Liver (tissue), 9 donors: Measurements from ENCODE around the gene DNM3. TPM values are rescaled to one million over a fixed set of nuclear protein-coding genes. Genes with fewer than 3 reads are reported as not detected.

Experiments
- DNase-seq: peaks from one replicate; pipeline ENCODE4 v3.0.0-alpha.2; 2017; ENCODE audit warnings: low spot score
- H3K27ac ChIP-seq, 2 donors: one replicate each; pipeline ENCODE4 v1.7.0; 2013; ENCODE audit warnings: inconsistent platforms in 2 of 2, low read length in 2 of 2, control low read depth in 1 of 2, low read depth in 1 of 2, mild to moderate bottlenecking in 1 of 2
- H3K27me3 ChIP-seq, 4 donors: one replicate each; pipeline versions ENCODE4 v1.6.1 to v1.7.0; 2013; ENCODE audit warnings: low read length in 3 of 4, inconsistent platforms in 1 of 4, mild to moderate bottlenecking in 1 of 4, moderate library complexity in 1 of 4; ENCODE audit not compliant: control insufficient read depth in 4 of 4, insufficient read depth in 4 of 4
- H3K36me3 ChIP-seq, 4 donors: one replicate each; pipeline versions ENCODE4 v1.6.1 to v1.7.0; 2013; ENCODE audit warnings: low read length in 3 of 4, mild to moderate bottlenecking in 3 of 4, low read depth in 1 of 4, moderate library complexity in 1 of 4; ENCODE audit not compliant: control insufficient read depth in 4 of 4, insufficient read depth in 3 of 4
- H3K4me1 ChIP-seq, 4 donors: one replicate each; pipeline versions ENCODE4 v1.6.1 to v1.7.0; 2013; ENCODE audit warnings: low read length in 3 of 4, mild to moderate bottlenecking in 3 of 4, moderate library complexity in 1 of 4; ENCODE audit not compliant: control insufficient read depth in 4 of 4, insufficient read depth in 4 of 4
- H3K4me3 ChIP-seq, 3 donors: one replicate each; pipeline versions ENCODE4 v1.6.1 to v1.7.0; 2013; ENCODE audit warnings: low read length in 3 of 3, control low read depth in 1 of 3, low read depth in 1 of 3, mild to moderate bottlenecking in 1 of 3
- H3K9ac ChIP-seq, 2 donors: one replicate each; pipeline ENCODE4 v1.7.0; 2013; ENCODE audit warnings: low read length in 2 of 2, mild to moderate bottlenecking in 2 of 2, moderate library complexity in 2 of 2, control low read depth in 1 of 2, low read depth in 1 of 2
- H3K9me3 ChIP-seq, 4 donors: one replicate each; pipeline versions ENCODE4 v1.6.1 to v1.7.0; 2013; ENCODE audit warnings: low read length in 3 of 4; ENCODE audit not compliant: control insufficient read depth in 4 of 4
- FOXA1 ChIP-seq: IDR thresholded peaks from 2 replicates; pipeline ENCODE4 v1.6.1; 2016; ENCODE audit warnings: antibody characterized with exemption
- GABPA ChIP-seq, 2 donors: IDR thresholded peaks in 1 of 2; conservative IDR thresholded peaks in 1 of 2; 2 replicates each; pipeline ENCODE4 v1.6.1; 2016; ENCODE audit warnings: antibody characterized with exemption in 2 of 2, mild to moderate bottlenecking in 1 of 2, moderate library complexity in 1 of 2
- HNF4A ChIP-seq, 2 donors: conservative IDR thresholded peaks; 2 replicates each; pipeline ENCODE4 v1.6.1; 2016; ENCODE audit warnings: antibody characterized with exemption in 2 of 2, mild to moderate bottlenecking in 2 of 2
- HNF4G ChIP-seq: IDR thresholded peaks from 2 replicates; pipeline ENCODE4 v1.6.1; 2016; ENCODE audit warnings: antibody characterized with exemption
- NR2F2 ChIP-seq: IDR thresholded peaks from 2 replicates; pipeline ENCODE4 v1.6.1; 2016; ENCODE audit warnings: antibody characterized with exemption
- YY1 ChIP-seq: IDR thresholded peaks from 2 replicates; pipeline ENCODE4 v1.6.1; 2016; ENCODE audit warnings: antibody characterized with exemption, mild to moderate bottlenecking
- WGBS: extraction: QIAGEN DNeasy Blood & Tissue Kit; methylation state at CpG from one replicate; pipeline ENCODE4 v1.1.7; 2013; 5-methylcytosine and 5-hydroxymethylcytosine counted together
- polyA plus RNA-seq, 2 donors: library from polyadenylated mRNA; stranded (reverse) in 1 of 2; unstranded in 1 of 2; fragments of 200-250 nt in 1 of 2; fragments of >200 nt in 1 of 2; fragmentation: Nextera tagmentation in 1 of 2; extraction: Ambion mirVana in 1 of 2; gene quantifications; one replicate each; pipeline versions ENCODE4 v1.2.1 to v1.2.3, GENCODE V29; 2013 to 2015
- total RNA-seq, 2 donors: library from RNA; depleted of rRNA; stranded (reverse); fragments of >200 nt; gene quantifications; one replicate each; pipeline ENCODE4 v1.2.3, GENCODE V29; 2014
- TF ChIP-seq, protein P1 (sequence below): IDR thresholded peaks from 2 replicates; pipeline ENCODE4 v1.6.1; 2016; ENCODE audit warnings: antibody characterized with exemption, mild to moderate bottlenecking
- TF ChIP-seq, protein P2 (sequence below): IDR thresholded peaks from 2 replicates; pipeline ENCODE4 v1.6.1; 2016; ENCODE audit warnings: antibody characterized with exemption
- TF ChIP-seq, protein P3 (sequence below): fragments of 150-350 bp; IDR thresholded peaks from 2 replicates; pipeline ENCODE4 v1.5.1; 2017; ENCODE audit warnings: improper control_type of control experiment, low read depth, low read length; ENCODE audit not compliant: missing input control
- TF ChIP-seq, protein P4 (sequence below): IDR thresholded peaks from 2 replicates; pipeline ENCODE4 v1.6.1; 2016; ENCODE audit warnings: antibody characterized with exemption
- donor health status: healthy.
- donor health status: healthy.
- donor health status: healthy.
- donor health status: healthy.
- donor health status: healthy.

DNM3 gene
- total and polyA plus RNA-seq, 4 donors = 0.08 to 3.2 (median 1.0) TPM

DNA sequence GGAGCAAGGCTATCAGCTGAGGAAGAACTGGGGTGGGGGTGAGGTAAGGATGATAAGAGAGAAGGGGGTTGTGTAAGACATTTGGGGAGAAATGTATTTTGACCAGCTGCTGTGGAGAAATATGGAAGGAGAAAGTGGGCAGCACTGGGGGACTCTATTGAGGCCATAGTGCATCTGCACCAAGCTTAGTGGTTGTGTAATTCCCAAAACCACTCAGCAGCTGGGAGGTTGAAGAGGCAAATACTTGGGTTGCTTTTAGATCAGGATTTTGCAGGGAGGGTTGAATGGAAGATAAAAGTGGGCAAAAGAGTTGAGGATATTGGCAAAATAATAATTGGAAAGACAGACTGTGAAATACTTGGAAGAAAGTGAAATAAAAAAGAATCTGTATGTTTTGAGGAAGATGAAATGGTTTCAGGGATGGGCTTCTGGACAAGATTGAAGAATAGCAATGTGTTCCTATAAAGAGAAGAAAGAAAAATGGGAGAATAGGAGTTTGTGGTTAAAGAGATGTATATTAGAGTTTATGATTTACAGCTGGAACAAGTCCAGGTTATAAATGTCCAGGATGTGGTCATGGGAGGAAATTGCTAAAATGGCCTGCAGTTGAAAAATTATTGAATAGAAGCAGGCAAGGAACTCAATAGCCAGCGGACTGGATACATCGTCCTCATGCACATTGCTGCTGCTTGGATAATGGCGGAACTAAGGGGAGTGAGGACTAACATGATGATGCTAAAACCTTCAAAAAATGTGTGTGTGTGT, 162.7 kb downstream of the DNM3 start:
- Histone ChIP-seq H3K4me3 (no peak overlapping the region), H3K9me3 (no peaks in the 10 kb centered on the region), H3K27me3 (no peaks in the 10 kb centered on the region), H3K27ac (no peak overlapping the region), H3K36me3 (no peaks in the 10 kb centered on the region), H3K4me1 (peaks cover 0 to 8% (median 1%) of the 10 kb centered on the region in 4 donors), H3K9ac (no peak overlapping the region)
- DNase-seq = no peak
- TF ChIP-seq, protein P1, sequence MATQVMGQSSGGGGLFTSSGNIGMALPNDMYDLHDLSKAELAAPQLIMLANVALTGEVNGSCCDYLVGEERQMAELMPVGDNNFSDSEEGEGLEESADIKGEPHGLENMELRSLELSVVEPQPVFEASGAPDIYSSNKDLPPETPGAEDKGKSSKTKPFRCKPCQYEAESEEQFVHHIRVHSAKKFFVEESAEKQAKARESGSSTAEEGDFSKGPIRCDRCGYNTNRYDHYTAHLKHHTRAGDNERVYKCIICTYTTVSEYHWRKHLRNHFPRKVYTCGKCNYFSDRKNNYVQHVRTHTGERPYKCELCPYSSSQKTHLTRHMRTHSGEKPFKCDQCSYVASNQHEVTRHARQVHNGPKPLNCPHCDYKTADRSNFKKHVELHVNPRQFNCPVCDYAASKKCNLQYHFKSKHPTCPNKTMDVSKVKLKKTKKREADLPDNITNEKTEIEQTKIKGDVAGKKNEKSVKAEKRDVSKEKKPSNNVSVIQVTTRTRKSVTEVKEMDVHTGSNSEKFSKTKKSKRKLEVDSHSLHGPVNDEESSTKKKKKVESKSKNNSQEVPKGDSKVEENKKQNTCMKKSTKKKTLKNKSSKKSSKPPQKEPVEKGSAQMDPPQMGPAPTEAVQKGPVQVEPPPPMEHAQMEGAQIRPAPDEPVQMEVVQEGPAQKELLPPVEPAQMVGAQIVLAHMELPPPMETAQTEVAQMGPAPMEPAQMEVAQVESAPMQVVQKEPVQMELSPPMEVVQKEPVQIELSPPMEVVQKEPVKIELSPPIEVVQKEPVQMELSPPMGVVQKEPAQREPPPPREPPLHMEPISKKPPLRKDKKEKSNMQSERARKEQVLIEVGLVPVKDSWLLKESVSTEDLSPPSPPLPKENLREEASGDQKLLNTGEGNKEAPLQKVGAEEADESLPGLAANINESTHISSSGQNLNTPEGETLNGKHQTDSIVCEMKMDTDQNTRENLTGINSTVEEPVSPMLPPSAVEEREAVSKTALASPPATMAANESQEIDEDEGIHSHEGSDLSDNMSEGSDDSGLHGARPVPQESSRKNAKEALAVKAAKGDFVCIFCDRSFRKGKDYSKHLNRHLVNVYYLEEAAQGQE = no peak
- TF ChIP-seq, protein P2, sequence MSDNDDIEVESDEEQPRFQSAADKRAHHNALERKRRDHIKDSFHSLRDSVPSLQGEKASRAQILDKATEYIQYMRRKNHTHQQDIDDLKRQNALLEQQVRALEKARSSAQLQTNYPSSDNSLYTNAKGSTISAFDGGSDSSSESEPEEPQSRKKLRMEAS = no peak
- no peak for TF ChIP-seq FOXA1
- 89% methylated on average over 3 of the region's 3 CpGs for WGBS

DNA sequence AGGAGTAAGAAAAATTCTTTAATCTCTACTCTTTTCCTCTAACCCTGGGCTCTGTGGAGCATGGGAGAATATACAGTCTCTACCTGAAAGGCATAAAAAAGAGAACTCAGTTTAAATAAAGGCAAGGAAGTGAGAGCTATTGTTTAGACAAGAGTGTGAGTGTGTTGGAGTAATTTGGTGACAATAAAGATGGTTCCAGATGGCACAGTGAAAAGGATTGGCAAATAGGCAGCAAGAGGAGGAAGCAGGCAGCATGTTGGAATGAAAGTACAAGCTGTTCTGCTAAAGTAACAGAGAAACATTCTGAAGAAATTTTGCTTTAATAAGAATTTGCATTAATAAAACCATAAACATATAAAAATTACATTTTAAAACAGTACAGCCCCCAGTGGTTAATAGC, 163.4 kb downstream of the DNM3 start:
- H3K4me3 ChIP-seq = no peak overlapping the region
- H3K9ac ChIP-seq = no peak overlapping the region
- no peak for DNase-seq
- H3K36me3 ChIP-seq = no peaks in the 10 kb centered on the region
- no peaks in the 10 kb centered on the region for H3K9me3 ChIP-seq
- no peaks in the 10 kb centered on the region for H3K27me3 ChIP-seq
- TF ChIP-seq HNF4A (conservative IDR thresholded peaks at IDR 0.05) (no peak), NR2F2 (no peak), GABPA (IDR thresholded peaks at IDR 0.05 in 1 of 2, conservative IDR thresholded peaks at IDR 0.05 in 1 of 2) (no peak), HNF4G (no peak), YY1 (no peak)
- TF ChIP-seq, protein P3, sequence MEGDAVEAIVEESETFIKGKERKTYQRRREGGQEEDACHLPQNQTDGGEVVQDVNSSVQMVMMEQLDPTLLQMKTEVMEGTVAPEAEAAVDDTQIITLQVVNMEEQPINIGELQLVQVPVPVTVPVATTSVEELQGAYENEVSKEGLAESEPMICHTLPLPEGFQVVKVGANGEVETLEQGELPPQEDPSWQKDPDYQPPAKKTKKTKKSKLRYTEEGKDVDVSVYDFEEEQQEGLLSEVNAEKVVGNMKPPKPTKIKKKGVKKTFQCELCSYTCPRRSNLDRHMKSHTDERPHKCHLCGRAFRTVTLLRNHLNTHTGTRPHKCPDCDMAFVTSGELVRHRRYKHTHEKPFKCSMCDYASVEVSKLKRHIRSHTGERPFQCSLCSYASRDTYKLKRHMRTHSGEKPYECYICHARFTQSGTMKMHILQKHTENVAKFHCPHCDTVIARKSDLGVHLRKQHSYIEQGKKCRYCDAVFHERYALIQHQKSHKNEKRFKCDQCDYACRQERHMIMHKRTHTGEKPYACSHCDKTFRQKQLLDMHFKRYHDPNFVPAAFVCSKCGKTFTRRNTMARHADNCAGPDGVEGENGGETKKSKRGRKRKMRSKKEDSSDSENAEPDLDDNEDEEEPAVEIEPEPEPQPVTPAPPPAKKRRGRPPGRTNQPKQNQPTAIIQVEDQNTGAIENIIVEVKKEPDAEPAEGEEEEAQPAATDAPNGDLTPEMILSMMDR = no peak
- TF ChIP-seq, protein P4, sequence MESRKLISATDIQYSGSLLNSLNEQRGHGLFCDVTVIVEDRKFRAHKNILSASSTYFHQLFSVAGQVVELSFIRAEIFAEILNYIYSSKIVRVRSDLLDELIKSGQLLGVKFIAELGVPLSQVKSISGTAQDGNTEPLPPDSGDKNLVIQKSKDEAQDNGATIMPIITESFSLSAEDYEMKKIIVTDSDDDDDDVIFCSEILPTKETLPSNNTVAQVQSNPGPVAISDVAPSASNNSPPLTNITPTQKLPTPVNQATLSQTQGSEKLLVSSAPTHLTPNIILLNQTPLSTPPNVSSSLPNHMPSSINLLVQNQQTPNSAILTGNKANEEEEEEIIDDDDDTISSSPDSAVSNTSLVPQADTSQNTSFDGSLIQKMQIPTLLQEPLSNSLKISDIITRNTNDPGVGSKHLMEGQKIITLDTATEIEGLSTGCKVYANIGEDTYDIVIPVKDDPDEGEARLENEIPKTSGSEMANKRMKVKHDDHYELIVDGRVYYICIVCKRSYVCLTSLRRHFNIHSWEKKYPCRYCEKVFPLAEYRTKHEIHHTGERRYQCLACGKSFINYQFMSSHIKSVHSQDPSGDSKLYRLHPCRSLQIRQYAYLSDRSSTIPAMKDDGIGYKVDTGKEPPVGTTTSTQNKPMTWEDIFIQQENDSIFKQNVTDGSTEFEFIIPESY = no peak
- TF ChIP-seq, protein P1 = no peak
- peaks cover 0 to 8% (median 1%) of the 10 kb centered on the region in 4 donors for H3K4me1 ChIP-seq
- no peak overlapping the region for H3K27ac ChIP-seq
